Liver (tissue), 9 donors: ENCODE results near the gene CDX1. TPM values are rescaled to one million over a fixed set of nuclear protein-coding genes. Genes with fewer than 3 reads are reported as not detected.

Experiments
- DNase-seq: peaks from one replicate; pipeline ENCODE4 v3.0.0-alpha.2; 2017; ENCODE audit warnings: low spot score
- H3K27ac ChIP-seq, 2 donors: one replicate each; pipeline ENCODE4 v1.7.0; 2013; ENCODE audit warnings: inconsistent platforms in 2 of 2, low read length in 2 of 2, control low read depth in 1 of 2, low read depth in 1 of 2, mild to moderate bottlenecking in 1 of 2
- H3K27me3 ChIP-seq, 4 donors: one replicate each; pipeline versions ENCODE4 v1.6.1 to v1.7.0; 2013; ENCODE audit warnings: low read length in 3 of 4, inconsistent platforms in 1 of 4, mild to moderate bottlenecking in 1 of 4, moderate library complexity in 1 of 4; ENCODE audit not compliant: control insufficient read depth in 4 of 4, insufficient read depth in 4 of 4
- H3K36me3 ChIP-seq, 4 donors: one replicate each; pipeline versions ENCODE4 v1.6.1 to v1.7.0; 2013; ENCODE audit warnings: low read length in 3 of 4, mild to moderate bottlenecking in 3 of 4, low read depth in 1 of 4, moderate library complexity in 1 of 4; ENCODE audit not compliant: control insufficient read depth in 4 of 4, insufficient read depth in 3 of 4
- H3K4me1 ChIP-seq, 4 donors: one replicate each; pipeline versions ENCODE4 v1.6.1 to v1.7.0; 2013; ENCODE audit warnings: low read length in 3 of 4, mild to moderate bottlenecking in 3 of 4, moderate library complexity in 1 of 4; ENCODE audit not compliant: control insufficient read depth in 4 of 4, insufficient read depth in 4 of 4
- H3K4me3 ChIP-seq, 3 donors: one replicate each; pipeline versions ENCODE4 v1.6.1 to v1.7.0; 2013; ENCODE audit warnings: low read length in 3 of 3, control low read depth in 1 of 3, low read depth in 1 of 3, mild to moderate bottlenecking in 1 of 3
- H3K9ac ChIP-seq, 2 donors: one replicate each; pipeline ENCODE4 v1.7.0; 2013; ENCODE audit warnings: low read length in 2 of 2, mild to moderate bottlenecking in 2 of 2, moderate library complexity in 2 of 2, control low read depth in 1 of 2, low read depth in 1 of 2
- H3K9me3 ChIP-seq, 4 donors: one replicate each; pipeline versions ENCODE4 v1.6.1 to v1.7.0; 2013; ENCODE audit warnings: low read length in 3 of 4; ENCODE audit not compliant: control insufficient read depth in 4 of 4
- ATF3 ChIP-seq: IDR thresholded peaks from 2 replicates; pipeline ENCODE4 v1.6.1; 2016; ENCODE audit warnings: antibody characterized with exemption
- CTCF ChIP-seq: fragments of 150-350 bp; IDR thresholded peaks from 2 replicates; pipeline ENCODE4 v1.5.1; 2017; ENCODE audit warnings: improper control_type of control experiment, low read depth, low read length; ENCODE audit not compliant: missing input control
- EGR1 ChIP-seq, 2 donors: IDR thresholded peaks; 2 replicates each; pipeline ENCODE4 v1.6.1; 2016 to 2018; ENCODE audit warnings: antibody characterized with exemption in 2 of 2, low read depth in 2 of 2
- FOXA1 ChIP-seq: IDR thresholded peaks from 2 replicates; pipeline ENCODE4 v1.6.1; 2016; ENCODE audit warnings: antibody characterized with exemption
- FOXA2 ChIP-seq: IDR thresholded peaks from 2 replicates; pipeline ENCODE4 v1.6.1; 2016; ENCODE audit warnings: antibody characterized with exemption
- GABPA ChIP-seq, 2 donors: IDR thresholded peaks in 1 of 2; conservative IDR thresholded peaks in 1 of 2; 2 replicates each; pipeline ENCODE4 v1.6.1; 2016; ENCODE audit warnings: antibody characterized with exemption in 2 of 2, mild to moderate bottlenecking in 1 of 2, moderate library complexity in 1 of 2
- HNF4A ChIP-seq, 2 donors: conservative IDR thresholded peaks; 2 replicates each; pipeline ENCODE4 v1.6.1; 2016; ENCODE audit warnings: antibody characterized with exemption in 2 of 2, mild to moderate bottlenecking in 2 of 2
- HNF4G ChIP-seq: IDR thresholded peaks from 2 replicates; pipeline ENCODE4 v1.6.1; 2016; ENCODE audit warnings: antibody characterized with exemption
- JUND ChIP-seq, 2 donors: IDR thresholded peaks; 2 replicates each; pipeline ENCODE4 v1.6.1; 2016; ENCODE audit warnings: antibody characterized with exemption in 2 of 2
- MAX ChIP-seq: IDR thresholded peaks from 2 replicates; pipeline ENCODE4 v1.6.1; 2016; ENCODE audit warnings: antibody characterized with exemption
- NR2F2 ChIP-seq: IDR thresholded peaks from 2 replicates; pipeline ENCODE4 v1.6.1; 2016; ENCODE audit warnings: antibody characterized with exemption
- RAD21 ChIP-seq, 2 donors: IDR thresholded peaks; 2 replicates each; pipeline ENCODE4 v1.6.1; 2016; ENCODE audit warnings: antibody characterized with exemption in 2 of 2, mild to moderate bottlenecking in 2 of 2
- REST ChIP-seq: IDR thresholded peaks from 2 replicates; pipeline ENCODE4 v1.6.1; 2016; ENCODE audit warnings: antibody characterized with exemption, mild to moderate bottlenecking
- RXRA ChIP-seq, 2 donors: IDR thresholded peaks; 2 replicates each; pipeline ENCODE4 v1.6.1; 2017 to 2018; ENCODE audit warnings: antibody characterized with exemption in 2 of 2, mild to moderate bottlenecking in 1 of 2
- SP1 ChIP-seq: IDR thresholded peaks from 2 replicates; pipeline ENCODE4 v1.6.1; 2018; ENCODE audit warnings: antibody characterized with exemption, mild to moderate bottlenecking
- TAF1 ChIP-seq: conservative IDR thresholded peaks from 2 replicates; pipeline ENCODE4 v1.6.1; 2016; ENCODE audit warnings: antibody characterized with exemption, mild to moderate bottlenecking
- YY1 ChIP-seq: IDR thresholded peaks from 2 replicates; pipeline ENCODE4 v1.6.1; 2016; ENCODE audit warnings: antibody characterized with exemption, mild to moderate bottlenecking
- WGBS: extraction: QIAGEN DNeasy Blood & Tissue Kit; methylation state at CpG from one replicate; pipeline ENCODE4 v1.1.7; 2013; 5-methylcytosine and 5-hydroxymethylcytosine counted together
- polyA plus RNA-seq, 2 donors: library from polyadenylated mRNA; stranded (reverse) in 1 of 2; unstranded in 1 of 2; fragments of 200-250 nt in 1 of 2; fragments of >200 nt in 1 of 2; fragmentation: Nextera tagmentation in 1 of 2; extraction: Ambion mirVana in 1 of 2; gene quantifications; one replicate each; pipeline versions ENCODE4 v1.2.1 to v1.2.3, GENCODE V29; 2013 to 2015
- total RNA-seq, 2 donors: library from RNA; depleted of rRNA; stranded (reverse); fragments of >200 nt; gene quantifications; one replicate each; pipeline ENCODE4 v1.2.3, GENCODE V29; 2014
- TF ChIP-seq, protein P1 (sequence below): IDR thresholded peaks from 2 replicates; pipeline ENCODE4 v1.6.1; 2016; ENCODE audit warnings: antibody characterized with exemption
- donor health status: healthy.
- donor health status: healthy.
- donor health status: healthy.
- donor health status: healthy.
- donor health status: healthy.

The CDX1 gene
- total and polyA plus RNA-seq, 4 donors = not detected

GRCh38 chr5:150124596-150124995 lies 42.0 kb upstream of the CDX1 start (continued):
- no peak for TF ChIP-seq EGR1 (IDR thresholded peaks at IDR 0.05; ENCODE audit: low read depth in 2 of 2)
- TF ChIP-seq HNF4G = no peak
- TF ChIP-seq RXRA (IDR thresholded peaks at IDR 0.05) = no peak

- Histone ChIP-seq H3K9ac (no peak overlapping the region), H3K4me1 (peaks cover 0 to 21% (median 12%) of the 10 kb centered on the region in 4 donors), H3K36me3 (peaks cover 0 to 10% (median 1%) of the 10 kb centered on the region in 4 donors), H3K9me3 (no peaks in the 10 kb centered on the region), H3K27me3 (no peaks in the 10 kb centered on the region), H3K27ac (no peak overlapping the region), H3K4me3 (no peak overlapping the region)
- TF ChIP-seq RXRA (IDR thresholded peaks at IDR 0.05) (no peak), JUND (IDR thresholded peaks at IDR 0.05) (no peak), SP1 (no peak), HNF4A (conservative IDR thresholded peaks at IDR 0.05) (no peak)
- 96% methylated on average over 10 of the region's 10 CpGs for WGBS
- DNase-seq = no peak
These were observed 41.2 kb upstream of the CDX1 start for GRCh38 chr5:150125334-150125733.

DNA sequence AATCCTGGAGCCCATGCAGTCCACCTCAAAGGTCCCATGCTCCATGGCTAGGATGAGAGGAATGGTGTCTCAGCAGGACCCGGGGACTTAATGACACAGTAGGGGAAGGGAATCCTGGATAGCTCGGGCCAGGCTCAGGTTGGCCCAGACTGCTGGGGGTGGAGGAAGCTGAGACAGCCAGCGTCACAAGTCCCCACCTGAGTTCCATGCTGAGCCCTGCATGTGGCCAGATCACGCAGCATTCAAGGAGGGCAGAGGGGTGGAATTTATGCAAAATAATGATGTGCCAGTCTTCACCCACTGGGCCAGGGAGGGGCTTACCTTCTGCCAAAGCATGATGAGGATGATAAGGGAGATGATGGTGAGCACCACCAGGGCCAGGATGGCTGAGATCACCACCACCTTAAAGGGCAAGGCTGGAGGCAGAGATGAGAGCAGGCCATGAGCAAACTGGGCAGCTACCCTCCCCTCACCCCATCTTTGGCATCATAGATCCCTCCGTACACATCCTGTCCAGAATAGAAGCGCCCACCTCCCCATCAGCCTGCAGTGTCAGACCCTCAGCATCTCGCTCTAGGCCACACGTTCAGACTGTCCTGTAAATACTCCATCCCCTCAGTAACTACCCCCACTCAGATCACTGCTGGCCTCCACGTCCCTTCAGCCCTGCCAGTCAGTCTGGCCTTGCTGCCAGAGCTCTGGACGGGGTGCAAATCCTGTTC lies 40.2 kb upstream of the CDX1 start:
- DNase-seq = no peak
- Histone ChIP-seq H3K4me3 (no peak overlapping the region), H3K36me3 (peaks cover 0 to 4% (median 1%) of the 10 kb centered on the region in 4 donors), H3K9ac (no peak overlapping the region), H3K27ac (no peak overlapping the region), H3K4me1 (peaks cover 0 to 30% (median 18%) of the 10 kb centered on the region in 4 donors), H3K9me3 (no peaks in the 10 kb centered on the region), H3K27me3 (no peaks in the 10 kb centered on the region)
- no peak for TF ChIP-seq HNF4A (conservative IDR thresholded peaks at IDR 0.05)
- TF ChIP-seq REST = no peak
- TF ChIP-seq SP1 = no peak
- no peak for TF ChIP-seq TAF1
- no peak for TF ChIP-seq MAX
- TF ChIP-seq JUND (IDR thresholded peaks at IDR 0.05) = no peak
- TF ChIP-seq RAD21 (IDR thresholded peaks at IDR 0.05) = no peak
- TF ChIP-seq, protein P1, sequence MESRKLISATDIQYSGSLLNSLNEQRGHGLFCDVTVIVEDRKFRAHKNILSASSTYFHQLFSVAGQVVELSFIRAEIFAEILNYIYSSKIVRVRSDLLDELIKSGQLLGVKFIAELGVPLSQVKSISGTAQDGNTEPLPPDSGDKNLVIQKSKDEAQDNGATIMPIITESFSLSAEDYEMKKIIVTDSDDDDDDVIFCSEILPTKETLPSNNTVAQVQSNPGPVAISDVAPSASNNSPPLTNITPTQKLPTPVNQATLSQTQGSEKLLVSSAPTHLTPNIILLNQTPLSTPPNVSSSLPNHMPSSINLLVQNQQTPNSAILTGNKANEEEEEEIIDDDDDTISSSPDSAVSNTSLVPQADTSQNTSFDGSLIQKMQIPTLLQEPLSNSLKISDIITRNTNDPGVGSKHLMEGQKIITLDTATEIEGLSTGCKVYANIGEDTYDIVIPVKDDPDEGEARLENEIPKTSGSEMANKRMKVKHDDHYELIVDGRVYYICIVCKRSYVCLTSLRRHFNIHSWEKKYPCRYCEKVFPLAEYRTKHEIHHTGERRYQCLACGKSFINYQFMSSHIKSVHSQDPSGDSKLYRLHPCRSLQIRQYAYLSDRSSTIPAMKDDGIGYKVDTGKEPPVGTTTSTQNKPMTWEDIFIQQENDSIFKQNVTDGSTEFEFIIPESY = no peak
- TF ChIP-seq RXRA (IDR thresholded peaks at IDR 0.05) = no peak
- no peak for TF ChIP-seq FOXA1
- TF ChIP-seq HNF4G = no peak
- TF ChIP-seq NR2F2 = no peak
- TF ChIP-seq FOXA2 = no peak
- TF ChIP-seq YY1 = no peak
- TF ChIP-seq ATF3 = no peak
- TF ChIP-seq EGR1 (IDR thresholded peaks at IDR 0.05; ENCODE audit: low read depth in 2 of 2) = no peak
- no peak for TF ChIP-seq CTCF
- no peak for TF ChIP-seq GABPA (IDR thresholded peaks at IDR 0.05 in 1 of 2, conservative IDR thresholded peaks at IDR 0.05 in 1 of 2)
- WGBS = 93% methylated on average over 10 of the region's 10 CpGs
